WI38 (cell line): ENCODE measurements around the gene C7orf33.

ENCODE experiments used
- H3K4me3 ChIP-seq: 2 replicates; pipeline ENCODE4 v1.5.1; 2011; ENCODE audit warnings: low read depth, mild to moderate bottlenecking, control low read depth, low read length
- TF ChIP-seq, protein P1 (sequence below): IDR thresholded peaks from 2 replicates; pipeline ENCODE4 v1.5.1; 2012; ENCODE audit warnings: low read depth, mild to moderate bottlenecking, control low read depth, low read length

C7orf33 gene

DNA sequence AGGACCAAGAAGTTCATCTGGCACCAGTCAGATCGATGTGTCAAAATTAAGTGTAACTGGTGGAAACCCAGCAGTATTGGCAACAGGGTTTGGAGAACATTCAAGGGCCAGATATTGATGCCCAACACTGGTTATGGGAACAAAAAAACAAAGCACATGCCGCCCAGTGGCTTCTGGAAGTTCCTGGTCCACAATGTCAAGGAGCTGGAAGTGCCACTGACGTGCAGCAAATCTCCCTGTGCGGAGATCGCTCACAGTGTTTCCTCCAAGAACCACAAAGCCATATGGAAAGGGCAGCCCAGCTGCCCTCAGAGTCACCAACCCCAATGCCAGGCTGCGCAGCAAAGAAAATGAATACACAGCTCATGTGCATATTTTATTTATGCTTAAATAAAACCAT lies 10.1 kb upstream of the C7orf33 start:
- no peak overlapping the region for H3K4me3 ChIP-seq
- TF ChIP-seq, protein P1, sequence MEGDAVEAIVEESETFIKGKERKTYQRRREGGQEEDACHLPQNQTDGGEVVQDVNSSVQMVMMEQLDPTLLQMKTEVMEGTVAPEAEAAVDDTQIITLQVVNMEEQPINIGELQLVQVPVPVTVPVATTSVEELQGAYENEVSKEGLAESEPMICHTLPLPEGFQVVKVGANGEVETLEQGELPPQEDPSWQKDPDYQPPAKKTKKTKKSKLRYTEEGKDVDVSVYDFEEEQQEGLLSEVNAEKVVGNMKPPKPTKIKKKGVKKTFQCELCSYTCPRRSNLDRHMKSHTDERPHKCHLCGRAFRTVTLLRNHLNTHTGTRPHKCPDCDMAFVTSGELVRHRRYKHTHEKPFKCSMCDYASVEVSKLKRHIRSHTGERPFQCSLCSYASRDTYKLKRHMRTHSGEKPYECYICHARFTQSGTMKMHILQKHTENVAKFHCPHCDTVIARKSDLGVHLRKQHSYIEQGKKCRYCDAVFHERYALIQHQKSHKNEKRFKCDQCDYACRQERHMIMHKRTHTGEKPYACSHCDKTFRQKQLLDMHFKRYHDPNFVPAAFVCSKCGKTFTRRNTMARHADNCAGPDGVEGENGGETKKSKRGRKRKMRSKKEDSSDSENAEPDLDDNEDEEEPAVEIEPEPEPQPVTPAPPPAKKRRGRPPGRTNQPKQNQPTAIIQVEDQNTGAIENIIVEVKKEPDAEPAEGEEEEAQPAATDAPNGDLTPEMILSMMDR, result no peak

DNA sequence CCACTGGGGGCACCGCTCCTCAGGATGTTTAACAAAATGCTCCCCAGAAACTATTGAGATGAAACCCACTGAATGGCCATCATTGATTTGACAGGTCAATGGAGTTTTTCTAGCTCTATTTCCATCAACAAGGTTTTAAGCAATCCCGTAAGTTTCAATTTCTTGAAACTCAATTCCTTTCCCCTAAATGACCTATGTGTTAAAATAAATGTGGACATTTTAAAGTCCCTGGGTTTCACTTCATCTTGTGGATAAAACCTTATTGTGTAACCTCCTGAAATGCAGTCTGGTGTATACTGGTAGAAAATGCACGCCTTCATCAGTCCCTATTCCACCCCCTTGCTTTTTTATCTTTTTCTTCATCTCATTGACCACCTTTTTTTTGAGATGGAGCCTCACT lies 8.9 kb upstream of the C7orf33 start:
- TF ChIP-seq, protein P1, result no peak
- no peak overlapping the region for H3K4me3 ChIP-seq

DNA sequence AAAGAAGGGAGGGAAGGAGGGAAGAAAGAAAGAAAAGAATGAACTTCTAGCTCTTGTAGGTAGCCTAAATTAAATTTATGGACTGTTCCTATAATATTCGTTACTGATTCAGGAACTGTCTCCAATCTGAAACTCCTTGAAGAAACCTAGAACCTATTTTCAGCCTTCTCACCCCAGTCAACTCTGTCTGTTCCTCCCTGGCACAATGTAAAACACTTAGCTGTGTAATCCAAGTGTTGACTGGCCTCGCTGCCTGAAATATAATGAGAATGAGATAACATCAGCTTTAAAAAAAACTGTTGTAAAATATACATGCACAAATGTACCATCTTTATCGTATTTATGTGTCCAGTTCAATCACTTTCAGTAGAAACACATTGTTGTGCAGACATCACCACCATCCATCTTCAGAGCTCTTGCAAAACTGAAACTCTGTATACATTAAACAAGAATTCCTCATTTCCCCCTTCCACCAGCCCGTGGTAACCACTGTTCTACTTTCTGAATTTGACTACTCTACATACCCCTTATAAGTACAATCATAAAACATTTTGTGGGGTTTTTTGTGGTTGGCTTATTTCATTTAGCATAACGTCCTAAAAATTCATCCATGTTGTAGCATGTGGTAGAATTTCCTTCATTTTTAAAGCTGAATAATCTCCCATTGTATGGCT lies 6.3 kb upstream of the C7orf33 start:
- TF ChIP-seq, protein P1, result no peak
- H3K4me3 ChIP-seq, result no peak overlapping the region

DNA sequence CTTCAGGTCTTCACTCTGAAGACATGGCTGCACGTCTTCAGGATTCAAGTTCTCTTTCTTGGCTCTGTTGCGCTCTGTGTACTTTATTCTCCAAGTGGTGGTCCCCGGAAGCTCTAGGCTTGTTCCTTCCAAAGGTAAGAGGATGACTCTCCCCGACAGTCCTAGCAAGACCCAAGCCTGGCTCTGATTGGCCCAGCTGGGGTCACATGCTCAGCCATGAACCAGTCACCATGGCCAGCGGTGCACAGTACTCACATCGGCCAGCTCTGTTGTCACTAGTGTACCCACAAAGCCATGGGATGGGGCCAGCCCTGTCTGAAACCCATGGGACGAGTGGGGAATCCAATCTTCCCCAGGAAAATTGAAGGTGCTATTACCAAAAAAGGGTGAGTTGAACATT lies 5.2 kb upstream of the C7orf33 start:
- TF ChIP-seq, protein P1, result no peak
- no peak overlapping the region for H3K4me3 ChIP-seq

DNA sequence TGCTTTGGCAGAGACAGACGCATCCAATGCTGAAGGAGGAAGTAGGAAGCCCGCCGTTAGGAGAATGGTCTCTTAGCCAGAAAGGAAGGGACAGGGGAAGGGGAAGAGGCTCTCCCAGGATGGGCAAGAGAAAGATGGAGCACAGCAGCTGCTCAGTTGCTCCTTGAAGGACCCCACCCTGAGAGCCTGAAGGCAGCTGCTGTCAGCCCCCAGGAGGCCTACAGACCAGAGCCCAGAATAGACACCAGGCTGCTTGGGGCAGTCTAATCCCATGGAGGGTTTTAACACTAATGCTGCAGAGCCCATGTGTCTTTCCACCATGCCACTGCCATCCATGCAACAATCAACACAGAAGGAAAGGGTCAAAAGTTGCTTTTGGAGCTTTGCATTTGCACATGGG lies 3.5 kb upstream of the C7orf33 start:
- TF ChIP-seq, protein P1, result no peak
- H3K4me3 ChIP-seq, result no peak overlapping the region

- TF ChIP-seq, protein P1, result no peak
- no peak overlapping the region for H3K4me3 ChIP-seq
Measured at GRCh38 chr7:148588168-148588567, 2.4 kb upstream of the C7orf33 start.

GRCh38 chr7:148588670-148589131 lies 1.9 kb upstream of the C7orf33 start:
- TF ChIP-seq, protein P1, result no peak
- no peak overlapping the region for H3K4me3 ChIP-seq
